Common myeloid progenitor, CD34-positive (primary cell): ENCODE data around the gene PTGER3.

ENCODE experiments used
- CTCF ChIA-PET: fragments of 350-600 bp; sonication (Branson Sonifier 250); formaldehyde crosslinking; loops from one replicate; lab custom pipeline; 2021; ENCODE audit warnings: antibody characterized with exemption; lab: Charles Lee
- POLR2A ChIA-PET: fragments of 350-600 bp; sonication (Branson Sonifier 250); formaldehyde crosslinking; loops from one replicate; lab custom pipeline; 2021; ENCODE audit warnings: antibody characterized with exemption; lab: Charles Lee
- DNase-seq, 3 donors: peaks; one replicate each; pipeline versions ENCODE4 v3.0.0 to v3.0.0-alpha.2; 2013
- H3K27ac ChIP-seq, 2 experiments: 1 replicate in 1 of 2; 2 replicates in 1 of 2; pipeline ENCODE4 v1.7.0; 2013; ENCODE audit warnings: inconsistent platforms in 2 of 2, low read length in 2 of 2, mild to moderate bottlenecking in 2 of 2, low read depth in 1 of 2, moderate library complexity in 1 of 2; ENCODE audit not compliant: severe bottlenecking in 2 of 2, insufficient read depth in 1 of 2, poor library complexity in 1 of 2
- H3K27me3 ChIP-seq, 5 experiments: replicated peaks in 2 of 5; 1 replicate in 3 of 5; 2 replicates in 2 of 5; pipeline versions ENCODE4 v1.6.1 to v1.7.0; 2013; ENCODE audit warnings: low read length in 4 of 5, mild to moderate bottlenecking in 2 of 5, moderate library complexity in 2 of 5, inconsistent platforms in 1 of 5; ENCODE audit not compliant: insufficient read depth in 5 of 5, control insufficient read depth in 4 of 5
- H3K36me3 ChIP-seq, 4 experiments: 1 replicate in 2 of 4; 2 replicates in 2 of 4; pipeline versions ENCODE4 v1.6.1 to v1.7.0; 2013; ENCODE audit warnings: low read length in 3 of 4, control low read depth in 1 of 4, mild to moderate bottlenecking in 1 of 4; ENCODE audit not compliant: control insufficient read depth in 4 of 4, insufficient read depth in 4 of 4
- H3K4me1 ChIP-seq, 4 experiments: 1 replicate in 3 of 4; 2 replicates in 1 of 4; pipeline versions ENCODE4 v1.6.1 to v1.7.1; 2013; ENCODE audit warnings: low read length in 3 of 4, mild to moderate bottlenecking in 3 of 4, control low read depth in 1 of 4, inconsistent platforms in 1 of 4, moderate library complexity in 1 of 4; ENCODE audit not compliant: control insufficient read depth in 4 of 4, insufficient read depth in 4 of 4; ENCODE audit errors: control extremely low read depth in 1 of 4
- H3K4me3 ChIP-seq, 7 experiments: 1 replicate in 4 of 7; 2 replicates in 3 of 7; pipeline versions ENCODE4 v1.5.1 to v1.7.0; 2013; ENCODE audit warnings: mild to moderate bottlenecking in 7 of 7, low read length in 6 of 7, moderate library complexity in 6 of 7, inconsistent platforms in 2 of 7, low read depth in 2 of 7, control low read depth in 1 of 7; ENCODE audit not compliant: insufficient read depth in 4 of 7, control insufficient read depth in 1 of 7; ENCODE audit errors: extremely low read depth in 1 of 7
- H3K9me3 ChIP-seq, 5 experiments: 1 replicate in 4 of 5; 2 replicates in 1 of 5; pipeline versions ENCODE4 v1.6.1 to v1.7.1; 2013; ENCODE audit warnings: low read length in 4 of 5, mild to moderate bottlenecking in 2 of 5, inconsistent platforms in 1 of 5, low read depth in 1 of 5, moderate library complexity in 1 of 5; ENCODE audit not compliant: control insufficient read depth in 4 of 5, insufficient read depth in 2 of 5; ENCODE audit errors: control extremely low read depth in 1 of 5
- WGBS: methylation state at CpG from one replicate; pipeline ENCODE4 v1.1.5; 2013; ENCODE audit not compliant: insufficient coverage; 5-methylcytosine and 5-hydroxymethylcytosine counted together

PTGER3 gene

DNA sequence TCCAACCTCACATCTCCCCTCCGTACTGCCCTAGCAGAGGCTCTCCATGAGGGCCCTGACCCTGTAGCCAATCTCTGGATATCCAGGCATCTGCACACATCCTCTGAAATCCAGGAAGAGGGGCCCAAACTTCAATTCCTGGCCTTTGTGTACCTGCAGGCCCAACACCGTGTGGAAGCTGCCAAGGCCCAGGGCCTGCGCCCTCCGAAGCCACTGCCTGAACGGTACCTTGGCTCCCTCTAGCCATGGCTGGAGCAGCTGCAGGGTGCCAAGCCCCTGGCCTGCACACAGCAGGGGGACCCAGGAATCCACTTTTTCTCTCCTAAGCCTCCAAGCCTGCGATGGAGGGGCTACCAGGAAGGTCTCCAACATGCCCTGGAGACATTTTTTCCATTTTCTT is 84.2 kb downstream of the PTGER3 start:
- ChIA-PET POLR2A (no interaction called here), CTCF (no interaction called here)
- DNase-seq = no peak
- H3K27me3 ChIP-seq = no peaks in the 10 kb centered on the region
- no peaks in the 10 kb centered on the region for H3K9me3 ChIP-seq
- WGBS = 97% methylated on average over 6 of the region's 6 CpGs
- peaks cover 0 to 1% (median 0%) of the 10 kb centered on the region in 4 experiments for H3K4me1 ChIP-seq
- no peak overlapping the region for H3K27ac ChIP-seq
- no peaks in the 10 kb centered on the region for H3K36me3 ChIP-seq
- H3K4me3 ChIP-seq = no peak overlapping the region

GRCh38 chr1:70961374-70961975 is 86.1 kb downstream of the PTGER3 start:
- WGBS = no CpG with 5 or more reads among the region's 1 CpG
- ChIA-PET CTCF (no interaction called here), POLR2A (no interaction called here)
- Histone ChIP-seq H3K9me3 (peaks cover 0 to 2% (median 0%) of the 10 kb centered on the region in 5 experiments), H3K4me1 (peaks cover 0 to 1% (median 0%) of the 10 kb centered on the region in 4 experiments), H3K36me3 (no peaks in the 10 kb centered on the region), H3K4me3 (no peak overlapping the region), H3K27me3 (no peaks in the 10 kb centered on the region), H3K27ac (no peak overlapping the region)
- peak in 1 of 3 donors; percentile 15 for DNase-seq

DNA sequence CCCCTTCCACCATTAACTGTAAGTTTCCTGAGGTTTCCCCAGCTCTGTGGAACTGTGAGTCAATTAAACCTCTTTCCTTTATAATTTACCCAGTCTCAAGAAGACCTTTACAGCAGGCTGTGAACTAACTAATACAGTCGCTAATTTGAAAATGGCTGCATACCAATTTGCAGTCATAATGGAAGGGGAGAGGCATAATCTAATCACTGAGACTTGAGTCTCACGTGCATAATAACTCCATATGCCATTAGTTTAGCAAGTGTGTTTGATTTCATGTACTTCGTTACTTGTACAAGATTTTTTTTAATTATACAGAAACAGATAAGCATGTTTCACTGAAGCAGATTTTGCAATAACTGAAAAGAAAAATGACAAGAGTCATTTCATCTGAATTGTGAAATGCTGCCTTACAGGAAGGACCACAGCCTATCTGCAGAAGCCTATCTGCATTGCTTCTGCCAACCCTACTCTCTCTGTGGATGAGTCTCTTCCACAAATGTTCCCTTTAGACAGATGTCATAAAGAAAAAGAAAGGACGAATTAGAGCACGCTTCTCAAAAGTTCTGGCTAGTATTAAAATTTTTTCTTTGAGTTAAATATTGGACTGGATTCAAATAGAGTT is 99.1 kb downstream of the PTGER3 start:
- Histone ChIP-seq H3K4me1 (no peaks in the 10 kb centered on the region), H3K4me3 (no peak overlapping the region), H3K27me3 (no peaks in the 10 kb centered on the region), H3K36me3 (no peaks in the 10 kb centered on the region), H3K9me3 (peaks cover 0 to 2% (median 0%) of the 10 kb centered on the region in 5 experiments), H3K27ac (no peak overlapping the region)
- 80% methylated on average over 2 of the region's 5 CpGs for WGBS
- ChIA-PET CTCF (no interaction called here), POLR2A (no interaction called here)
- DNase-seq = peak in 1 of 3 donors; percentile 17

DNA sequence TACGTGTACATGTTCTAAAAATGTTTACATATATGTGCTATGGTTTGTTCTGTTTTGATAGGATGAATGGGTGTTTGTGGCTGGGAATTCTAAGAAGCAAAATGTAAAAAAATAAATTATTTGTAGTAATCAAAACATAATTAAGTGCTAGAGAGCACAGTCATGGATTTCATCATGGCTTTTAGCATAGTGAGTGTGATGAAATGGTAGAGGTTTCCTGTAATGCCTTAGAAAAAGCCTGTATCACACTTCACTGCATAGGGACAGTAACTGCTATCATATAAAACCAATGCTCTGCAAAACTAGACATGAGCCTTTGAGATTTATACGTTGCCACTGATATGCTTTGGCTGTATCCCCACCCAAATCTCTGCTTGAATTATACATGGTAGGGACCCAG is 99.8 kb downstream of the PTGER3 start:
- no peak overlapping the region for H3K4me3 ChIP-seq
- WGBS = no CpG with 5 or more reads among the region's 2 CpGs
- no peaks in the 10 kb centered on the region for H3K36me3 ChIP-seq
- ChIA-PET CTCF (no interaction called here), POLR2A (no interaction called here)
- no peaks in the 10 kb centered on the region for H3K27me3 ChIP-seq
- no peak for DNase-seq
- H3K4me1 ChIP-seq = no peaks in the 10 kb centered on the region
- no peak overlapping the region for H3K27ac ChIP-seq
- H3K9me3 ChIP-seq = peaks cover 0 to 2% (median 0%) of the 10 kb centered on the region in 5 experiments

DNA sequence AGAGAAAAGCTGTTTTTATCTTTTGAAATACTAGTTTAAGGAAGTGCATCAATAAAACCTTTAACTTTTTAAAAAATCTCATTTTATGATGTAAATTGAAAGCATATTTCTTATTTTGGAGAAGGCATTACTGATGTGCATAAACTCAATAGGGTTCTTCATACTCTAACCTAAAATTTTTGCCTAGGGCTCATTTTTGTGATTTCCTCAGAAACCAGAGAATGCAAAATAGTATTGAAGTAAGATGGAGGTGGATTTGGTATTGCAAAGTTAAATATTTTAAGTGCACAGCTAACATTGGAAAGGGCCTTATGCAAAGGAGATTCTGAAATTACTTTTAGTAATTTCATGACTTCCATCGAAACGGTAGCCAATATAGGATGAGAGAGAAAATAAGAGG is 101.9 kb downstream of the PTGER3 start:
- no CpG with 5 or more reads among the region's 2 CpGs for WGBS
- Histone ChIP-seq H3K9me3 (peaks cover 0 to 2% (median 1%) of the 10 kb centered on the region in 5 experiments), H3K4me1 (no peaks in the 10 kb centered on the region), H3K36me3 (no peaks in the 10 kb centered on the region), H3K27me3 (no peaks in the 10 kb centered on the region), H3K27ac (no peak overlapping the region), H3K4me3 (no peak overlapping the region)
- ChIA-PET CTCF (no interaction called here), POLR2A (no interaction called here)
- no peak for DNase-seq

DNA sequence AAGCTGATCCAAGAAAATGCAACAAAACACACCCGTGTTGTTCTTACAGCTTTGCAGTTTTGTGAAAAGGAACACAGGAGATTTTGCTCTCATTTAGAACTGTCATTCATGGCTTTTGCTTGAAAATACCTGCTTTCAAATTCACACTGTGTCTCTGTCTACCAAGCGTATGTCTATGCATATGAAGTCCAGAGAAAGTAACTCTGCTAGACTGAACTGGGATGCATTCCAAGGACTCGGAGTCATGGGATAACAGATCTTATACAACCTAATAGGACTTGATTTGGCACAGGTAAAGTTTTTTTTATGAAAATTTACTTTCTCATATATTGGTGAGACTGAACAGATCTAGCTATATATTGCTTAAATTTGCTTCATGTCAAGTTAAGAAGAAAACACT is 102.4 kb downstream of the PTGER3 start:
- 100% methylated on average over 2 of the region's 3 CpGs for WGBS
- no peak overlapping the region for H3K27ac ChIP-seq
- H3K27me3 ChIP-seq = no peaks in the 10 kb centered on the region
- ChIA-PET POLR2A (no interaction called here), CTCF (no interaction called here)
- H3K9me3 ChIP-seq = peaks cover 0 to 2% (median 1%) of the 10 kb centered on the region in 5 experiments
- H3K36me3 ChIP-seq = no peaks in the 10 kb centered on the region
- no peak for DNase-seq
- no peaks in the 10 kb centered on the region for H3K4me1 ChIP-seq
- H3K4me3 ChIP-seq = no peak overlapping the region

DNA sequence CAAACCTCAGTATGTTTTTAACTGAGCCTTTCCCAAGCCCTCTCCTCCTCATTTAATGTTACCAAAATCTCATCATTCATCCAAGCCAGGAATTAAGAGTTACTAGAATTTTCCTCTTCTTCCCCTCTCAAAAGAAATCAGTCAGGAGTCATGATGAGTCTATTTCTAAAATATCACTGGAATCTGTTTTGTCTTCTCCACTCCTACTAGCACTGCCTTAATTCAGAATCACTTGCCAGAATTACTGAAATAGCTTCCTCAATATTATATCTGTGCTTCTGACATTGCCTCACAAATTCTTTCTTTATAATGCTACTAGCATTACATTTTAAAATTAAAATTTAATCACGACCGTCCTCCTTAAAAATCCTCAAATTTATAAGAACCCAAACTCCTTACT is 106.1 kb downstream of the PTGER3 start:
- WGBS = 94% methylated on average over 2 of the region's 2 CpGs
- no peak for DNase-seq
- POLR2A ChIA-PET = interaction anchor here (0.6 kb wide), 1 partner anchor 58 kb away, joined by 3 read pairs; no protein-coding TSS in a partner anchor
- Histone ChIP-seq H3K27ac (no peak overlapping the region), H3K4me1 (no peaks in the 10 kb centered on the region), H3K36me3 (no peaks in the 10 kb centered on the region), H3K27me3 (no peaks in the 10 kb centered on the region), H3K4me3 (no peak overlapping the region), H3K9me3 (peaks cover 0 to 9% (median 2%) of the 10 kb centered on the region in 5 experiments)
- CTCF ChIA-PET = no interaction called here
